Measurements from ENCODE around the gene ST3GAL3.

The ST3GAL3 gene

DNA sequence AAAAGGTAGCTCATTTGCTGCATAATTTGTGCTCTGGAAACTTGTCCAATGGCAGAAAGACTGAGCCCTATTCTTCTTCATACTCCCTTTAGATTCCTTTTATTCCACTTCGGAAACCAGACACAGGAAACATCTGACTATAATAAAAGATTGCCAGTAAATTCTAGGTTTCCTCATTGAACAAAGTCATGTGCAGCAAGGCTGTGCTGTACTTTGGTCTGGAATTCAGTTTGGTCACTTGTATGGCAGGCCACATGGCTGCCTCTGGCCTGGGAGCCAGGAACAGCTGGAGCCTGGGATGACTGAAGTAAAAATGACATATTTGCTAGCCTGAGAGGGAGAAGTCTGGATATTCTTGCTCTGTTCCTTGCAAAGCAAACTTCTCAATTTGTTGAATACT lies 79.6 kb downstream of the ST3GAL3 start:
- no peak for DNase-seq (ENCODE audit: low read depth)

DNA sequence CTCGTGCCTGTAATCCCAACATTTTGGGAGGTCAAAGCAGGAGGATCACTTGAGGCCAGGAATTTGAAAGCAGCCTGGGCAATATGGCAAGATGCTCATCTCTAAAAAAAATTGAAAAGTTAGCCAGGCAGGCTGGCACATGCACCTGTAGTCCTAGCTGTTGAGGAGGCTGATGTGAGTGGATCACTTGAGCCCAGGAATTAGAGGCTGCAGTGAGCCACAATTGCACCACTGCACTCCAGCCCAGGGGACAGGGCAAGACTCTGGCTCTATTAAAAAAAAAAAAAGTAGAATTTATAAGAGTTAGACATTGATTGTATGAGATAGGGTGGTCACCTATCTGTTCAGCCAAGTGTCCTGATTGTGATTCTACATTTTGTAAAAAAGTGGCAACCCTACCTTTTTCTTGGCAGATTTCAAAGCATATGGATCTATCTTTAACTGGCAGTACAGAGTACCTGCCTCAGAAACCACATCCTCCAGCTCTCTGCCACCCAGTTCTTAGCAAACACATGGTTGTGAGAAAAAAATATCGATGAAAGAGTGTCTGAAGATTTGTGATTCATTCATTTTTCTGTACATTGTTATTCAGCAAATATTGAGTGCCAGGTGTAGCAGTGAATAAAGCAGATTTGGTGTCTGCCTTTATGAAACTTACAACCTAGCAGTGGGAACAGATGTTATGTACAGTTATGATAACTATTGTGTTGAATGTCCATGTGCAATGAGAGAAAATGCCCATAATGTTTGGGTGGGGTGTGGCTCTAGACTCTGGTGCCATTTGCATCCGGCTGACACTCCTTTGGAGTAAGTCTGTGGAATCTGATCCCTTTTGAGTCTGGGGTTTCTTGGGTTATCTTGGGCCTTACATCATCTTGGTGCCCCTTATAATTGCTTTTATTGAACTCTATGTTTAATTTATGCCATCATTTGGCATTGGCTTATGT lies 82.5 kb downstream of the ST3GAL3 start:
- no peak for DNase-seq (ENCODE audit: low read depth)

DNA sequence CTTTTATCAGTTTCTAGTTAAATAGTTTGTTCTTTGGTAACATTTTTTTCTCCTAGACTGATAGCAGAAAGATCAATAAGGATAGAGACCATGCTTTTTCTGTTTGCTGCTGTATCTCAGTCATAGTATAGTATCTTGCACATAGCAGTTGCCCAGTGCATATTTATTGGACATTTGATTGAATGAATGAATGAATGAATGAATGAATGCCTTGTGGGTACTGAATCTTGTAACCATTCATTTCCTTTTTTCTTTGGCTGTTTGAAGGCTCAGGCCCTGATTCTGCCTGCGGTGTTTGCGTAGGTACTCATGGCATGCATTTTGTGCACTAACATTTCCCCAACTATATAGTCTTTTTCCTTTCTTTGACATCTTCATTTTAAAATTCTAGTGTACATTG lies 83.9 kb downstream of the ST3GAL3 start:
- DNase-seq (ENCODE audit: low read depth) = no peak

DNA sequence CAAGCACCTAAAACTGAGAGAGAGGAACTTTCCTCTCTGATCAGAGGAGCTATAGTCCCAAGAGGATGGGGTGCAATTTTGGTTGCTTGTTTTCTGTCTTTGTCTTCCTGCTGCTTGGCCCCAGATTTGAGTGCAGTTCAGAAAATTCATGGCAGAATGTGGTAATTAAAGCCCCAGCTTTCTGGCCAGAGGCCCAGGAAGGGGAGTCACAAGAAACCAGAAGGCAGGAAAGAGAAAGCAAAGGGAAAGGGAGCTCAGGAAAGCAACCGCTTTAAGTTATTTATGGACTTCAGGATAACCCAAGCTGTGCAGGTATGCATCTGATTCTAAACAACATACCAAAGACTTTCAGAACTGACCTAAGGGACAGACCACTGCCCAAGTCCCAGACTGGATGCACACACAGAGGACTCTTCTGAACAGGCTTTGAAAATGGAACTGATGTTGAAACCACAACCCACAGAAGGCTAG lies 88.8 kb downstream of the ST3GAL3 start:
- DNase-seq (ENCODE audit: low read depth) = no peak

DNA sequence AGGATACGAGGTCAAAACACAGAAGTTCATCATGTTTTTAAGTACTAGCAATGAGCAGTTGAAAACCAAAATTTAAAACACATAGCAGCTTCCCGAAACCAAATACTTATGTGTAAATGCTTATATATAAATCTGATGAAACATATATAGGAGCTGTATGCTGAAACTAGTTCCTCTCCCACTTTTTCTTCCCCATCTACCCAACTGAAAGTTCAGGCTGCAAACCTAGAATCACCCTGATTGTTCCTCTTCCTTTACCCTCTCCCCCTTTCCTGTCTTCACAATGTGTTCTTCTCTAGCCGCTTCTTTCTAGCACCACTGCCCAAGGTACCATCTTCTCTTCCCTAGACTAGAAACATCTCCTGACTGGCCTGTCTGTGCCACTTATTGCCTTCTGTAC lies 90.6 kb downstream of the ST3GAL3 start:
- DNase-seq (ENCODE audit: low read depth) = no peak

DNA sequence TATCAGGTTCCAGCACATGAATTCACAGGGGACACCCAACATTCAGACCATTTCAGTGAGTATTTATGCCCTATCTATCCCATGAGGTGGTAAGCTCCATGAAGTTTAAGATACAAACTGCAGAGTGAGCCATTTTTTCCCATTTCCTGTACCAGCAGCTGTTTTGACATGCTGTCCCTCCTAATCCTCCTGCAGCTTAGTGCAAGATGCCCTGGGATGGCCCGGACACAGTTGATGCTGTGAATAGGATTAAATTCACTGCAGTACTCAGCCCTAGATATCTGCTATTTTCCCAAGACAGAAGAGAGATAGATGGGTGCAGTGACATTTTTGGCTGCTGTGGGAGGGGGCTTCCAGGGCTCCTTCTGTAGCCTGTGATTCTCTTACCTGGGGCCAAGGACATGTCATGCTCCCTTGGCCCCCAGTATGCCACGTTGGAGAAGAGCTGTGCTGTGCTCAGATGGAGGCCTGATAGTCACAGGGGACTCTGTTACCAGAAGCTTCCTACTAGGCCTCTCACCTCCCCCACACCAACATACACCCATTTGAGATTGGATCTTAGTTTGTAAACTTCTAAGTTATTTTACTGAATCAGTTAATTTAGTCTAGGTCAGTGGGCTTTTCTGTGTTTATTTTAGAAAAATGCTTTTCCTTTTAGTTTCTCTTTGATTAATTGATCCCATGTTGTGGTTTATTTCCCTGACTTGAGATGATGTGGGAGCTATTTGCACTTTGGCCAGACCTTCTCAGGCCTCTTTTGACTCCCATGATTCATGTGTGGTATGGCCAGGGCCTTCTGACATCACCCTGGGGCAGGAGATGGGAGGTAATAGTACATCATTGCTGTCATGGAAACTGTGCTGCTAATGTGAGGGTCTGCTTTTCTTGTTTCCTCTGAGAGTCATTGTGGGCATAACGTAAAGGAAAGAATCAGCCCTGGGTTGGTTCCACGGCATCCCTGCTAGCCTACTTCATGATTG lies 92.6 kb downstream of the ST3GAL3 start:
- DNase-seq (ENCODE audit: low read depth) = no peak

DNA sequence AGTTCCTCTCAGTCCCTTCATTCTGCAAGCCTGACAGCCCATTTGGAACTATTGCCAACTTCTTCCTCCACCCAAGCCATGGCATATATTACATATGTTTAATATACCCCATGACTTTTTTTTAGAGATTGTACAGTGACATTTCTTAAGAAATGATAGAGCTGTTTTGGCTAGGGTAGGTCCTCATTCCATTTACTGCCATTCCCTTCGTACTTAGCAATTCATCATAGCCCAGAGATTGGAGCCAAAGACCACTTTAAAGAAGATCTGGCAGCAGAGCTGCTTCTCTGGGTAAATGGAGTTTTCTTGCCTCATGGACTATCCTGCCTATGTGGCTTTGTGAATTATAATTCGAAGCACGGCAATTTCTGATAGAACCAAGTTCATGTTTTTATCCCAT lies 93.4 kb downstream of the ST3GAL3 start:
- DNase-seq (ENCODE audit: low read depth) = no peak

DNA sequence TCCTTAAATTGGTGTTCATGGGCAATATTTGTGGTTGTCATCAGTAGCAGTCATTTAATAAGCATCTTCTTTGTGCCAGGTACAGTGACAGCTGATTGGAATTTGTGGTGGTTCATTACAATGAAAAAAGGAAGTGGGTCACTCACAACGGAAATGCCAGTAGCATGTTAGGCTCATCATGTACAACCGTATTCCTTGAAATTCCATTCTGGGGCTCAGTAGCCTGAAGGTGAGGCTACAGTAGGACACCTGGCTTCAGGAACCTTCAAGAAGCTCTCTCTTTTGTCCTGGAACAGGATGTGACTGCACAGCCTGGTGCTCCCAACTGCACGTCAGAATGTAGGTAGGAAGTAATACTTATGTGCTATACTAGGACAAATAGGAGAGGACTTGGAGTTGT lies 93.9 kb downstream of the ST3GAL3 start:
- no peak for DNase-seq (ENCODE audit: low read depth)

DNA sequence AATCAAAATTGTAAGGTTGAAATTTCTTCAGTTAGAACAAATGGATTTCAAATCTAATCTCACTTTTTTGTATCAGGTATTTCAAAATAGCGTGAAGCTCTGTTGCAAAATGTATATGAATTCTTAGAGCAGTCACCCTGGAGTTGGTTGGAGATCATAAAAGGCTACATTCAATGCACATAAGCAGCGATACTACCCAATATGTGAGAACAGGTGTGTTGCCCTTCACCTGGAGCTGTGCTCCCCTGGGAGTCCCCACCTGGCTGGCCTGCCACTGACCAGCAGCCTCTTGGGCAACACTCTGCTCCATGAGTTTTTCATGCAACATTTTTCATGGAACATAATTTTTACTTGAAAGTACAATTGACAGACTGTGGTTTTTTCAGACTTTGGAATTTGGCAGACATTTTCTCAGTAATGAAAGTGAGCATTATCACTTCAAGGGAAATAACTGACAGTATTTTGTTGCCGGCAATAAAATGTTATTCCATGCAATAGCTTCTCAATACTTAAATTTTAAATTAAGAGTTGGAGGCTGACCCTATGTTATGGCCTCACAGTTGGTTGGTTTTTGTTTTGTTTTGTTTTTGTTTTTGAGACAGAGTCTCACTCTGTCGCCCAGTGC lies 95.1 kb downstream of the ST3GAL3 start:
- no peak for DNase-seq (ENCODE audit: low read depth)

DNA sequence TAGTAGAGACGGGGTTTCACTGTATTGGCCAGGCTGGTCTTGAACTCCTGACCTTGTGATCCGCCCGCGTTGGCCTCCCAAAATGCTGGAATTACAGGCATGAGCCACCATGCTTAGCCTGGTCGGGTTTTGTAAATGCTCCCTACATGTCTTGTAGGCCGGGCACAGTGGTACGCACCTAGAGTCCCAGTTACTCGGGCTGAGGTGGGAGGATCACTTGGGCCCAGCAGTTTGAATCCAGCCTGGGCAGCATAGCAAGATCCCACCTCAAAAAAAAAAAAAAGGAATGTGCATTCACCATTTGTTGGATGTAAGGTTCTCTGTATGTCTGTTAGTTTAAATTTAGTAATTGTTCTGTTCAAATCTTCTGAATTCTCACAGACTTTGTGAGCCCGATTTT lies 95.8 kb downstream of the ST3GAL3 start:
- no peak for DNase-seq (ENCODE audit: low read depth)

DNA sequence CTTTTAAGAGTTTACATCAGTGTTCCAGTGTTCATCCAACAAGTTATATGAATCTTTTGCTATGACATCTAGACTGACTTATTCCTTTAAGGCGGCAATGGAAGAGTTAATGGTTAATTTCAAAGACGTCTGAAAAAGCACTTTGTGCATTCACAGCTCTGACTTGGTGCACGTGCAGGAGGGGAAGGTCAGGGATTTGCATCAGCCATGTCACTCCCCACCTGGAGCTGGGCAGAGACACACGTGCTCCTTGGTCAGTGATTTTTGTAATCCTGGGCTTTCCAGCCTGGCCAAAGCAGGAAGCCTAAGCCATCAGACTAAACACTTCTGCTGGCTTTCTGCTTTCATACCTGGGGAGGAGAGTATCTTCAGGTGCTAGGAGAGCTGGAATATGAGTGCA lies 96.3 kb downstream of the ST3GAL3 start:
- no peak for DNase-seq (ENCODE audit: low read depth)

DNA sequence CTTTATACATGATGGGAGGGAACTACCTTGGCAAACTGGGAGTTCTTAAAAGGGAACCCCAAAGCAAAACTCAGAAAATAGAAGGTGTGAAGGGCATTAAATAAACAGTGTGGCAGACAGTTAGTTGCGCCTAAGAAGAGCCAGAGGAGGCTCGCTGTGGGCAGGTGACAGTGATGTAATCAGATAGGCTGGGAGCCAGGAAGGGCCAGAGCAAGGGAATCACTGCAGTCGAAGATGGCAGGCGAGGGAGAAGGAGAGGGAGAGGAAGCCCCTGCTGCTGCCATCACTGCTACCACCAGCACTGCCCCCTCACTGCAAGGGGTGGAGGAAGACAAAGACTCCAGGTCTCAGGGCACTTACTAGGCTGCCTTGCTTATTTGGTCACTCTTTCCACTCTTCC lies 97.2 kb downstream of the ST3GAL3 start:
- DNase-seq (ENCODE audit: low read depth) = no peak

DNA sequence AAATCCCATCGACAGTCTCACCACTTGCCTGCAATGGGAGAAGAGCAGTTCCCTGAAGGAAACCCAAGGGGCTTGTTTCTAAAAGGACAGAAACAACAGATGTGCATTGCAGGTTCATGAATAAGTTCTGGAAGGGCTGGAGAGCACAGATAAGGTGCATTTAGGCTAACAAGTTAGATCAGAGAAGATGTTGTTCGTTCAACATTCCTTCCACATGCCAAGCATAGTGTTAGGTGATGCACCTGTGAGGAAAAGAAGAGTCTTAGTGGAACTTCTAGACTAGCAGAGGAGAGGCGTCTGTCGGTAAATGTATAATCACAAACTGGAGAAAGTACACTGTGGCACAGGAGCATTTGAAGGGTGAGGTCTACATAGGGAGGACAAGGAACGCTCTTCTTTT lies 98.0 kb downstream of the ST3GAL3 start:
- DNase-seq (ENCODE audit: low read depth) = no peak

DNA sequence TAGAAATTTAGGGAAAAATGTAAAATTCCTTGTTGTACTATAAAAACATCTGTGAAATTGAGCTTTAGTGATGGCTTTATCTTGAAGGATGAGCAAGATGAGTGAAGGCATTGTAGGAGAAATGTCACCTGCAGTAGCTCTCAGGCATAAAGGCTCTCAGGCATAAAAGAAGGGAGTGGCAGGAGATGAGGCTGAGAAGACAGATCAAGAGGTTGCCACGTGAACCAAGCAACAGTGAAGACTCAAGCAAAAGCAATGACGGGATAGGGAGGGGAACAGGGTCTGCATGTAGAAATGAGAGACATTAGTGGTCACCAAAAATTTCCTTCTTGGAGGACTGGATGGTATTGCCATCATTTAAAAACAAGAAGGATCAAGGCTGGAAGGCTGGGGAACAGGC lies 98.8 kb downstream of the ST3GAL3 start:
- no peak for DNase-seq (ENCODE audit: low read depth)

DNA sequence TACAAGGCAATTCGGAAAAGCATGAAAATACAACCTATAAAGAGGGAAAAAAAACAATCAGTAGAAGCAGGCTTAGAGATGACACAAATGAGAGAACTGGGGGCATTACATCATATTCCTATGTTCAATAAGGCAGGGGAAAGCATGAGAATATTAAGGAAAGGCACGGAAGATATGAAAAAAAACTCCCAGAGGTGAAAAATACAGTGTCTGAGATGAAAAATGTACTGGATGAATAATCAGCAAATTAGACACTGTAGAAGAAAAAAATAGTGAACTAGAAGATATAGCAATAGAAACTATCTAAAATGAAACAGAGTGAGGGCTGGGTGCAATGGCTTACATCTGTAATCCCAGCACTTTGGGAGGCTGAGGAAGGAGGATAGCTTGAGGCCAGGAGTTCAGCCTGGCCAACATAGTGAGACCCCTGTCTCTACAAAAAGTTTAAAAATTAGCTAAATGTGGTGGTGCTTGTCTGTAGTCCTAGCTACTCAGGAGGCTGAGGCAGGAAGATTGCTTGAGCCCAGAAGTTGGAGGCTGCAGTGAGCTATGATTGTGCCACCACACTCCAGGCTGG lies 101.8 kb downstream of the ST3GAL3 start:
- no peak for DNase-seq (ENCODE audit: low read depth)

DNA sequence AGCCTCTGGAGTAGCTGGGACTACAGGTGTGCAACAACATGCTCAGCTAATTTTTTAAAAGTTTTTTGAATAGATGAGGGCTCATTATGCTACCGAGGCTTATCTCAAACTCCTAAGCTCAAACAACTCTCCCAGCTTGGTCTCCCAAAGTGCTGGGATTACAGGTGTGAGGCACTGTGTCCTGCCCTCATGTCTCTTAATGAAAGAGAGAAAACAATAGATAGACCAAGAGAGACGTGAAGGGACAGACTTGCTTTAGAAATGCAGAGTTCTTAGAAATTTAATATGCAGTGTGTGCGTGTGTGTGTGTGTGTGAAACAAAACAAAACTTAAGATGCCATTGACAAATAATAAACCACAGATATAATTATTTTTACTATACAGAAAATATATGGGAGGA lies 105.2 kb downstream of the ST3GAL3 start:
- DNase-seq (ENCODE audit: low read depth) = no peak

DNA sequence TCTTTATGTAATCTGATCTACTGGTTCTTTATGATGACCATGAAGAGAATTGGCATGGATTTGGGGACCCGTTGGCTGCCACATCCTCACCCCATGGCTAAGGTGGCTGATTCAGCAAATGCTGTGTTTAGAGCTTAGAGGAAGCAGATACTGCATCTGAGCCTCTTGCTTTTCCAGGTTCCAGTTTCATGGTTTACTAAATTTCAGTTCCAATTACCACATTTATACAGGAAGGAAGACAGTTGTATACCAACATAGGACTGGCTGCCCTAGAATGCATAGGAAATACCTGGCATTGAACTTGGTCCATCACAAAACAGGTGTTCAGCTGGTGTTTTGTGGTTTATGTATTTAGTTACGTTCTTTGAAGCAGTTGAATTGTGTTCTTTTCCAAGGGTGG lies 107.1 kb downstream of the ST3GAL3 start:
- no peak for DNase-seq (ENCODE audit: low read depth)

DNA sequence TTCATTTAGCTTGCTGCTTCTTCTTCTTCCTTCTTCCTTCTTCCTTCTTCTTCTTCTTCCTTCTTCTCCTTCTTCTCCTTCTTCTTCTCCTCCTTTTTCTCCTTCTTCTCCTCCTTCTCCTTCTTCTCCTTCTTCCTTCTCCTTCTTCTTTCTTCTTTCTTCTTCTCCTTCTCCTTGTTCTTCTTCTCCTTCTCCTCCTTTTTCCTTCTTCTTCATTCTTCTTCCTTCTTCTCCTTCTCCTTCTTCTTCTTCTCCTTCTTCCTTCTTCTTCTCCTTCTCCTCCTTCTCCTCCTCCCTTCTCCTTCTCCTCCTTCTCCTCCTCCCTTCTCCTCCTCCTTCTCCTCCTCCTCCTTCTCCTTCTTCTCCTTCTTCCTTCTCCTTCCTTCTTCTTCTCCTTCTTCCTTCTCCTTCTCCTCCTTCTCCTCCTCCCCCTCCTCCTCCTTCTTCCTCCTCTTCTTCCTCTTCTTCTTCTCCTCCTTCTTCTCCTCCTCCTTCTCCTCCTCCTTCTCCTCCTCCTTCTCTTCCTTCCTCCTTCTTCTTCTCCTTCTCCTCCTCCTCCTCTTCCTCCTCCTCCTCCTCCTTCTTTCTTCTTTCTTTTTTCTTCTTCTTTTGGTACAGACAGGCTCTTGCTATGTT lies 110.1 kb downstream of the ST3GAL3 start:
- DNase-seq (ENCODE audit: low read depth) = no peak

DNA sequence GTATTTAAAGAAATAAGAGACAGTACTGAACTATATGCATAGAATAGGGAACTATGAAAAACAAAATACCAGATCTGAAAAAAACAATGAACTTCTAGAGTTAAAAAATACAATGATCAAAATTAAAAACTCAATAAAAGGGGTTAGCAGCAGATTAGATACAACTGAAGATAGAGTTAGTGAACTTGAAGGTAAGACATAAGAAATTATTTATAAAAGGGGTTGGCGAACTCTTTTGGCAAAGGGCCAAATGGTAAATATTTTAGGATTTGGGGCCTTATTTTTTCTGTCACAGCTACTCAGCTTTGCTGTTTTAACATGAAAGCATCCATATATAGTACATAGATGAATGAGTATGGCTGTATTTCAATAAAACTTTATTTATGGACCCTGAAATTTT lies 111.4 kb downstream of the ST3GAL3 start:
- no peak for DNase-seq (ENCODE audit: low read depth)

DNA sequence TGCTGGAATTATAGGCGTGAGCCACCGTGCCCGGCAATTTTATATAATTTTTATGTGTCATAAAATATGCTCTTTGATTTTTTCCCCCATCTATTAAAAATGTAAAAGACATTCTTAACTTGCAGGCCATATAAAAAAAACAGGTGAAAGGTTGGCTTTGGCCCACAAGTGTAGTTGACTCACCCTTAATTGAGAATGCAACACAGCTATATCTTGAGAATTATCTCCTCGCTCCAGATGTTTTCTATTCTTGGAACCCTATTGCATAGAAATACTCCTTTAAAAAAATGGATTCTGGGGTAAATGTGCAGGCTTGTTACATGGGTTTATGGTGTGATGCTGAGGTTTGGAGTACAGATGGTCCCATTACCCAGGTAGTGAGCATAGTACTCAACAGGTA lies 112.0 kb downstream of the ST3GAL3 start:
- DNase-seq (ENCODE audit: low read depth) = no peak

DNA sequence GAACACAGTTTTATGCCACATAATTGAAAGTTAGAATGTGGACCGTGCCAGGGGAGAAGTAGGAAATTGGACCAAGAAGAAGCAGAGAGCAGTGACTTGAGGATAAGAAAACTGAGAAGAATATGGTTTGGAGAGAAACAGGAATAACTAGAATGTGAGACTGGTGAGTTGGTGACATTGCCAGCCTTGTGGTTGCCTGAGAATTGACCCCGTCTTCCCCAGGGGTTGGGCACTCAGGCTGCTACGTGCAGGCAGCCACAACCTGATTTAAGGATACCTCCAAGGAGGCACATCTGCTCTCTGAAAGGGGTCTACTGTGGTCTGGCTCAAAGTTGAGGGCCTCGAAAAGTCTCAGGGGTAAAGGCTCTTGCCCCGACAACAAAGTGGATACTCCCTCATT lies 114.1 kb downstream of the ST3GAL3 start:
- DNase-seq (ENCODE audit: low read depth) = no peak
